IPS-18a (cell line): ENCODE results near the gene UTF1.
"Not testable (repeated sequence)": the region's sequence is repeated elsewhere in the genome, so short reads cannot be mapped to it uniquely, and the experiment has no call there.

Experiments used
- H3K27ac ChIP-seq: one replicate; pipeline ENCODE4 v1.5.1; 2013; ENCODE audit warnings: low read length
- H3K27me3 ChIP-seq: one replicate; pipeline ENCODE4 v1.6.1; 2013; ENCODE audit warnings: mild to moderate bottlenecking, low read length; ENCODE audit not compliant: control insufficient read depth, insufficient read depth
- H3K36me3 ChIP-seq: one replicate; pipeline ENCODE4 v1.6.1; 2013; ENCODE audit warnings: low read depth, low read length; ENCODE audit not compliant: control insufficient read depth
- H3K4me1 ChIP-seq: one replicate; pipeline ENCODE4 v1.6.1; 2013; ENCODE audit warnings: low read depth, low read length; ENCODE audit not compliant: control insufficient read depth
- H3K4me3 ChIP-seq: one replicate; pipeline ENCODE4 v1.5.1; 2013; ENCODE audit warnings: low read length
- H3K9ac ChIP-seq: one replicate; pipeline ENCODE4 v1.6.1; 2013; ENCODE audit warnings: mild to moderate bottlenecking, low read length, moderate library complexity
- H3K9me3 ChIP-seq: one replicate; pipeline ENCODE4 v1.6.1; 2013; ENCODE audit warnings: low read depth, low read length; ENCODE audit not compliant: control insufficient read depth

Gene UTF1

DNA sequence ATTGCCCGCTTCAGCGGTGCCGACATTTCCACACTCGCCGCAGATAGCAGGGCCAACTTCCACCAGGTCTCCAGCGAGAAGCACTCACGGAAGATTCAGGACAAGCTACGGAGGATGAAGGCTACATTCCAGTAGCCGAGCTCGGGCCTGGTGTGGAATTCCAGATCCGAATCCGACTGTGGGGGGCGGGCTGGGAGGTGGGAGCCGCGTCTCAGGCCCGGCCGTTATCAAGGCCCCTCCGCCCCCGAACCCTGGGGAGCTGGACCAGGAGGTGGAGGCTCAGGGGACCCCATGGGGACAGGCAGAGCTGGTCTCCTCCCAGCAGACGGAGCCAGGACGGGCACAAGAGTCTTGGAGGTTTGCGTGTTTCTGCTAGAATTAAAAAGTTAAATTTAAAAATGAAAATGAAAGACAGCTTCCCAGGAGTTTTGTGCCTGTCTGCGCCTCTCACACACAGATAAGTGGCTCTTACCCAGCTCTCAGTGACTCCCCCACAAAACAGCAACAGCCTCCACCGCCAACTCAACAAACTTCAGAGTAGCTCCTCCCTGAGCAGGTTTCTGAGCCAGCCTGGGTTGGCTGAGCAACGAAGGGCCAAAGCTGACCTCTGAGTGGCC, 5.2 kb upstream of the UTF1 start:
- Histone ChIP-seq H3K36me3 (no peaks in the 10 kb centered on the region), H3K4me3 (no peak overlapping the region), H3K27me3 (peaks cover 22% of the 10 kb centered on the region), H3K4me1 (no peaks in the 10 kb centered on the region), H3K9ac (no peak overlapping the region), H3K9me3 (no peaks in the 10 kb centered on the region), H3K27ac (no peak overlapping the region)

DNA sequence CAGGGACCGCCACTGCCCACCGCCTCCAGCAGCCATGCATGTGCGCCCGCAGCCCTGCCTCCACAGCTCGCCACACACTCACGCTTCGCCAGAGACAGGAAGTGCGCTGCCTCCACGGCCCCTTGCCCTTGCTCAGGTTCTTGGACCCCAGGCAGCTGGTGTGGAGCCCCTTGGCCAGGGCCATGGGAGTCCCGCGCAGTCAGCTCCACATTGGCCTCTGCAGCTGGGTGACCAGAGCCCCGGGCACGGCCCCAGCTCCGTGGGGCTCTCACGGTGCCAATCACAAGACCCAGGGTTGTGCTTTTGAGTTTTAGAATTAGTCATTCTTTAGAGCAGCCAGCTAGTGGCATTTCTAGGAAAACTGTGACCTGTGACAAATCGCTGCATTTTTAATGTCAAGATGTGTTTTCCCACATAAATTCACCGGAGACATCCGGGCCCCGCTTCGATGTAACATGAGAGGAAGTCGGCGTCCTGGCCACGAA, 4.3 kb upstream of the UTF1 start:
- H3K27me3 ChIP-seq = peaks cover 28% of the 10 kb centered on the region
- H3K9ac ChIP-seq = no peak overlapping the region
- no peaks in the 10 kb centered on the region for H3K36me3 ChIP-seq
- no peaks in the 10 kb centered on the region for H3K9me3 ChIP-seq
- H3K4me3 ChIP-seq = no peak overlapping the region
- H3K4me1 ChIP-seq = no peaks in the 10 kb centered on the region
- H3K27ac ChIP-seq = no peak overlapping the region

DNA sequence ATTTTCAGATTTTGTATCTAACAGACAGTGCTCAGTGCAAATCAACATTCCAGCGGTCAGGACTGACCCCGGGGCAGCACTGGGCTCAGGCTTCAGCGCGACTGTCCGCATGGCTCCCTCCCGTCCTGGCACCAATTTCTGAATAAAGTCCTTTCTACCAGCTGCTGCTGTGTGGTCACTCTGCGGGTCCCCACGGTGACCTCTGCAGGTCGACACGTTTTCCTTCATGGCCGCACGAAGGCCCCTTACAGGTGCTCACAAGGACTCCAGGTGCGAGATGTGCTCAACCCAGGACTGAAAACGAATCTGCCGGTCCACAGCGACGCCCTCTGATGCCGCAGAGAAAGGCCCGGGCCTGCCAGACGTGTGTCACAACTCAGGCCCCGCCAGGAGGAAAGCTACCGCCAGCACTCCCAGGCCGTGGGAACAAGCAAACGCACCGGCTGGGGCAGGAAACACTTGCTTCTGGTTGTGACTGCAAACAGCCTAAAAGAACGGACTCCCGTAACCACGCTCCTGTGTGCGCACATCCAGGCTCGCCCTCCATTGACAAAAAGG, 3.7 kb upstream of the UTF1 start:
- no peak overlapping the region for H3K4me3 ChIP-seq
- no peaks in the 10 kb centered on the region for H3K36me3 ChIP-seq

DNA sequence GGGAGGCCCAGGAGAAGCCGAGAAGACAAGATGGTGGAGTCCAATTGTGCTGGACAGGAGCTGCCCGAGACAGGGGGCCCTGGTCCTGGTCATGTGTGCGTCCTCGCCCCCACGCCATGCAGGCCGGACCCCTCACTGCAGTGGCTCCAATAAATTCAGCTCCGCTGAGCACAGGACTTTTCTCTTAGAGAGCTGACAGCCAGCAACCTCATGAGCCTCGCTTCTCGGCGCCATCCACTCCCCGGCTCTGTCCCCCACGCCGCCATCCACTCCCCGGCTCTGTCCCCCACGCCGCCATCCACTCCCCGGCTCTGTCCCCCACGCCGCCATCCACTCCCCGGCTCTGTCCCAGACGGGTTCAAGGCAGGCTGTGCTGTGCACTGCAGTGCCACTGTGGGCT, 2.8 kb upstream of the UTF1 start:
- no peak overlapping the region for H3K27ac ChIP-seq
- H3K4me3 ChIP-seq = no peak overlapping the region
- no peak overlapping the region for H3K9ac ChIP-seq
- no peaks in the 10 kb centered on the region for H3K9me3 ChIP-seq
- H3K4me1 ChIP-seq = peaks cover 7% of the 10 kb centered on the region
- H3K36me3 ChIP-seq = no peaks in the 10 kb centered on the region
- H3K27me3 ChIP-seq = peaks cover 43% of the 10 kb centered on the region

More for the DNA sequence above, 3.7 kb upstream of the UTF1 start:
- no peak overlapping the region for H3K9ac ChIP-seq
- H3K4me1 ChIP-seq = no peaks in the 10 kb centered on the region
- no peak overlapping the region for H3K27ac ChIP-seq
- no peaks in the 10 kb centered on the region for H3K9me3 ChIP-seq
- peaks cover 34% of the 10 kb centered on the region for H3K27me3 ChIP-seq

DNA sequence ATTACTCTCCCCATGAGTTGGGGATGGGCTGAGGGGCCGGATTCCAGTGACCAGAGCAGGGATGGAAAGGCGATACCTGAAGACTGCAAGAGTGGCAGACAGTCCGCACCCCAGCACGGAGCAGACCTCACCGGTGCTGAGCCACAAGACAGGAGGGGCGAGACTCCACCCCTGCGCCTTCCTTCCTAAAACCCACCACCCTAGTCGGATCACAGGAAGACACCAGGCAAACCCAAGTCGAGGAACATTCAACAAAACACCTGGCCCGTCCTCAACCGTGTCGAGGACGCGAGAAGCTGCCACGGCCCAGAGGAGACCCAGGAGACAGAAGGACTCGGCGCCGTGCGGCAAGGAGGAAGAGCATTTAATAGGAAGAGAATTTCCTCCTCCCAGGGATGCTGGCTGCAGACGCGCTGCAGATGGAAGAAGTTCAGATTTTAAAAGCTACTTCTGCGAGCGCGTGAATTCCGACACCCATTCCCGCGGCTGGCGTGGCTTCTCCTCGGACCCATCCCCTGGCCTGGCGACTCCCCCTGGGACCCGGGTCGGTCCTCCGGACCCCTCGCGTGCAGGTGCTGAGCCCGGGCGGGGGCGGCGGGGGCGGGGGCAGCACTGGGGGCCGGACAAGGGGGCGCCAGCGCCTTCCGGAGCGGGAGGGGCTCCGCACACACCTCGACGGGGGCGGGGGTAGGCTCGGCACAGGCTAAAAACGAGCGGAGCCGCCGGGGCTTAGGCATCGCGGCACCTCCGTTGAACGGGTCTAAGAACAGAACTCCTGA, 563 bp upstream of the UTF1 start:
- no peaks in the 10 kb centered on the region for H3K9me3 ChIP-seq
- H3K4me3 ChIP-seq = peak overlapping the region; percentile 11
- peaks cover 9% of the 10 kb centered on the region for H3K4me1 ChIP-seq
- no peaks in the 10 kb centered on the region for H3K36me3 ChIP-seq
- peaks cover 65% of the 10 kb centered on the region for H3K27me3 ChIP-seq
- no peak overlapping the region for H3K27ac ChIP-seq
- H3K9ac ChIP-seq = no peak overlapping the region

DNA sequence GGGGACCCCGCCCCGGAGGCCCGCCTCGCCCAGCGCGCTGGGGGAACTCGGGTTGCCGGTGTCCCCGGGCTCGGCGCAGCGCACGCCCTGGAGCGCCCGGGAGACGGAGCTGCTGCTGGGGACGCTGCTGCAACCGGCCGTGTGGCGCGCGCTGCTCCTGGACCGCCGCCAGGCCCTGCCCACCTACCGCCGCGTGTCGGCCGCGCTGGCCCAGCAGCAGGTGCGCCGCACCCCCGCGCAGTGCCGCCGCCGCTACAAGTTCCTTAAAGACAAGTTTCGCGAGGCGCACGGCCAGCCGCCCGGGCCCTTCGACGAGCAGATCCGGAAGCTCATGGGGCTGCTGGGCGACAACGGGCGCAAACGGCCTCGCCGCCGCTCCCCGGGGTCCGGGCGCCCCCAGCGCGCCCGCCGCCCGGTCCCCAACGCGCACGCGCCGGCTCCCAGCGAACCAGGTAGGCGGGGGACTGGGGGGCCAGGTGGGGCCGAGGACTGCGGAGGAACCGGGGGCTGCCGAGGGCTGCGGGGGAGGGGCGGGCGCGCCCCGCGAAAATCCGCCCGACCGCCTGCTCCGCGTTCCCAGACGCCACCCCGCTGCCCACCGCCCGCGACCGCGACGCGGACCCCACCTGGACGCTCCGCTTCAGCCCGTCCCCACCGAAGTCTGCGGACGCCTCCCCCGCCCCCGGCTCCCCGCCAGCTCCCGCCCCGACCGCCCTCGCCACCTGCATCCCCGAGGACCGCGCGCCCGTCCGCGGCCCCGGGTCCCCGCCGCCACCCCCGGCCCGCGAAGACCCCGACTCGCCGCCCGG, 574 bp downstream of the UTF1 start:
- no peaks in the 10 kb centered on the region for H3K36me3 ChIP-seq
- no peak overlapping the region for H3K27ac ChIP-seq
- peak overlapping the region; percentile 17 for H3K4me3 ChIP-seq
- no peaks in the 10 kb centered on the region for H3K9me3 ChIP-seq
- peaks cover 9% of the 10 kb centered on the region for H3K4me1 ChIP-seq
- H3K27me3 ChIP-seq = peaks cover 75% of the 10 kb centered on the region
- no peak overlapping the region for H3K9ac ChIP-seq

DNA sequence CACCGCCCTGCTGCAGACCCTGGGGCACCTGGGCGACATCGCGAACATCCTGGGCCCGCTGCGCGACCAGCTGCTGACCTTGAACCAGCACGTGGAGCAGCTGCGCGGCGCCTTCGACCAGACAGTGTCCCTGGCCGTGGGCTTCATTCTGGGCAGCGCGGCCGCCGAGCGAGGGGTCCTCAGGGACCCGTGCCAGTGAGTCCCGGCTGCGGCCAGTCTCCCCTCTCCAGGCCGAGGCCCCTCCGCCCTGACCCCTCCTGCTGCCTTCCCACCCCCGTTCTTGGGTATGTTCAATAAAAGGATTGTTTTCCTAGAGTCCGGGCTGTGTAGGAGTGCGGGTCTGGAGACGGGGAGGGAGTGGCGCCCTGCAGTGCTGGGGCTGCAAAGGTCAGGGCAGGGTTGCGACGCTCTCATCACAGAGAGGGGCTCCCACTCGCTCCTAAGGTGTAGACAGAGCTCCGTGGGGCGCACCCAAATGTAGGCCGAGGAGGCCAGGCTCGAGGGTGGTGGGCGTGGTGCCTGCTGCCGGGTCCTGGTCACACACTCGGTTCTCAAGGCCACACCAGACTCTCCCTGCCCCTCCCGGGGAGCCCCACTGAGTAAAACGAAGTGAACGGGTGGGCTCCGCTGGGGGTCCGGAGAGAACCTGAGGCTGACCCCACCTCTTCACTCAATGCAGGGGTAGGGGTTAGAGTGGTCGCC, 1.4 kb downstream of the UTF1 start:
- Histone ChIP-seq H3K36me3 (no peaks in the 10 kb centered on the region), H3K9ac (no peak overlapping the region), H3K9me3 (no peaks in the 10 kb centered on the region), H3K4me3 (peak overlapping the region; percentile 7), H3K4me1 (peaks cover 9% of the 10 kb centered on the region), H3K27me3 (peaks cover 83% of the 10 kb centered on the region), H3K27ac (no peak overlapping the region)

DNA sequence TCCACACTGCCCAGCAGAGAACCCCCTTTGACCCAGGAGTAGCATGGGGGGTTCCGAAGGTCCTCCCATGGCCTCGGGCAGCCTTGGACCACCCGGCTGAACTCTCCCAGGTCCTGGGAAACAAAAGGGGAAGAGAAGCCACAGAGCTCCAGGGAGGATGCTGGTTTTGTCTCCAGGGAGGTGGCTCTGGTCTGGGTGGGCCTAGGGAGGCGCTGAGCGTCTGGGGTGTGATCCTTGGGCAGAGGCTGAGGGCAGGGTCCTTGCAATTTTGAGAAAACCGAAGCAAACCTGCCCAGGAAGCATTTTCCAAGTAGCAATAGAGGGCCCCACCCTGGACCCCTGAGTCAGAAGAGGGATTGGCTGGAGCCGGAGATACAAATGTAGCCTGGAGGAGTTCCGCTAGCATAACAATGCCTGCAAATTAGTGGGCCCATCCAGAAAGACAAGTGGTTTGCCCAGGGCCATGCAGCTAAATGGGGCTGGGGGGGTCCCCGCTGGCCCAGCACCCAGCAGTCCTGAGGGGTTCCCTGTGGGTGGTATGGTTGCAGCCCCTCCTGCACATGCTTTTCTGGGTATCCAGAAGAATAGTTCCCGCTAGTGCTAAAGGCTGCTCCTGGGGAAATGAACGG, 2.0 kb downstream of the UTF1 start:
- peak overlapping the region; percentile 7 for H3K4me3 ChIP-seq
- no peak overlapping the region for H3K9ac ChIP-seq
- no peak overlapping the region for H3K27ac ChIP-seq
- H3K4me1 ChIP-seq = peaks cover 9% of the 10 kb centered on the region
- H3K36me3 ChIP-seq = no peaks in the 10 kb centered on the region
- H3K9me3 ChIP-seq = no peaks in the 10 kb centered on the region
- H3K27me3 ChIP-seq = peaks cover 87% of the 10 kb centered on the region

DNA sequence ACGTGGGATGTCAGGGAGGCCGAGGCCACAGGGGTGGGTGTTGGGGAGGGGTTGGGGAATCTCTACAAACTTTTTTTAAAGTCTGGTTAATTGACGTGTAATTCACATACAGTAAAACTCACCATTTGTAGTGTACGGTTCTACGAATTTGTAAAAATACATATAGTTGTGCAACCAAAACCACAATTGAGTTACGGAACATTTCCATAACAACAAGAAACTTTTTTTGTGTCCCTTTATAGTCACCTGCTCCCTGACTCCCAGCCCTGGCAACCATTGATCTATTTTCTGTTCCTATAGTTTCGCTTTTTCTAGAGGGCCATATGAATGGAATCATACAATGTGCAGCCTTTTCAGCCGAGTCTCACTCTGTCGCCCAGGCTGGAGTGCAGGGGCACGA, 4.8 kb downstream of the UTF1 start:
- not testable (repeated sequence) for H3K9ac ChIP-seq, H3K9me3 ChIP-seq, H3K36me3 ChIP-seq, H3K27ac ChIP-seq, H3K4me3 ChIP-seq
- H3K4me1 ChIP-seq = peaks cover 15% of the 10 kb centered on the region
- H3K27me3 ChIP-seq = peaks cover 93% of the 10 kb centered on the region

DNA sequence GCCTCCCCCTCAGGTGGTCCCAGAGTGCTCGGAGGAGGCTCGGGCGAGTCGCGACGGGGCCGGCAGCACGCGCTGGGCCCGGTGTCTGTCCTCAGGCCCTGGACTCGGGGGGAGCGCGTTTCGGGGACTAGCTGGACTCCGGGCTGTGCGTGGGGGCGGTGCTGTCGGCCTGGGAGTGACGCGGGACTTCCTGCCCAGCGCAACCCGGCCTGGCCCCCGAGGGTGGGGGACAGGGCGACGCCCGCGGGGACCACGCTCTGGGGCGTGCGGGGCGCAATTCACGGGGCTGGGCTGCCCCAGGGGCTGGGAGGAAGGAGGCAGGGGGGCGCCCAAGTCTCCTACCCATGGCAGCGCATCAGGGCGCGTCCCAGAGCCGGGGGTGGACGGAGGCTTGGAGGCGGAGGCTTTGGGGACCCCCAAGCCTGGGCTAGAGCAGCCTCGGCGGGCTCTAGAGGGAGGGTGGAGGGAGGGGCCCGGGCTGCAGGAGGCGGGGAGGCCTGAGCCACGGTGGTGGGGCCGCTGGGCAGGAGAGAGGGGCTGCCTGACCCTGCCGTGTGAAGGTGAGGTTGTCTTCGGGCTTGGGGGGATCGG, 5.3 kb downstream of the UTF1 start:
- Histone ChIP-seq H3K4me3 (peak overlapping the region; percentile 13), H3K36me3 (no peaks in the 10 kb centered on the region), H3K9me3 (no peaks in the 10 kb centered on the region), H3K27ac (no peak overlapping the region), H3K4me1 (peaks cover 15% of the 10 kb centered on the region), H3K9ac (no peak overlapping the region), H3K27me3 (peaks cover 90% of the 10 kb centered on the region)
